Upper lobe of right lung (tissue), 1 donor: Measurements from ENCODE around the gene ID2. TPM values are rescaled to one million over a fixed set of nuclear protein-coding genes. Genes with fewer than 3 reads are reported as not detected.

Source experiments
- ATAC-seq: fragments of 200-7000 bp; cut with Tn5 transposase; one replicate; pipeline ENCODE4 v1.9.1; 2020; ENCODE audit warnings: mild to moderate bottlenecking, moderate library complexity
- DNase-seq: peaks from one replicate; pipeline ENCODE4 v3.0.0-alpha.2; 2020
- H3K27ac ChIP-seq: fragments of 200-600 bp; one replicate; pipeline ENCODE4 v1.8.0; 2022
- H3K27me3 ChIP-seq: fragments of 200-600 bp; one replicate; pipeline ENCODE4 v1.8.0; 2022; ENCODE audit warnings: mild to moderate bottlenecking
- H3K36me3 ChIP-seq: fragments of 200-600 bp; one replicate; pipeline ENCODE4 v1.8.0; 2022
- H3K4me1 ChIP-seq: fragments of 200-600 bp; one replicate; pipeline ENCODE4 v1.8.0; 2022
- H3K4me3 ChIP-seq: fragments of 200-600 bp; one replicate; pipeline ENCODE4 v1.8.0; 2022; ENCODE audit warnings: mild to moderate bottlenecking
- H3K9me3 ChIP-seq: fragments of 200-600 bp; one replicate; pipeline ENCODE4 v1.8.0; 2022
- intact Hi-C: fragments of 100-400 bp; cut with DNase I; formaldehyde crosslinking; loops from one replicate; pipeline ENCODE4 v1.11.0; 2022
- total RNA-seq: library from RNA; stranded (reverse); fragmentation: NEBNext Ultra II Directional; extraction: Animal tissue kit (Norgen Biotek cat#: 25700); gene quantifications from one replicate; pipeline ENCODE4 v1.2.1, GENCODE V29; 2021
- TF ChIP-seq, protein P1 (sequence below): fragments of 200-600 bp; IDR thresholded peaks from one replicate; pipeline ENCODE4 v1.8.0; 2022; ENCODE audit warnings: antibody characterized with exemption
- donor health status: DM: no; HTN: yes; CAD: no; lungs with severe emphysema.

Gene ID2
- total RNA-seq, 1 donor from 2014 or later: 99.5 TPM

DNA sequence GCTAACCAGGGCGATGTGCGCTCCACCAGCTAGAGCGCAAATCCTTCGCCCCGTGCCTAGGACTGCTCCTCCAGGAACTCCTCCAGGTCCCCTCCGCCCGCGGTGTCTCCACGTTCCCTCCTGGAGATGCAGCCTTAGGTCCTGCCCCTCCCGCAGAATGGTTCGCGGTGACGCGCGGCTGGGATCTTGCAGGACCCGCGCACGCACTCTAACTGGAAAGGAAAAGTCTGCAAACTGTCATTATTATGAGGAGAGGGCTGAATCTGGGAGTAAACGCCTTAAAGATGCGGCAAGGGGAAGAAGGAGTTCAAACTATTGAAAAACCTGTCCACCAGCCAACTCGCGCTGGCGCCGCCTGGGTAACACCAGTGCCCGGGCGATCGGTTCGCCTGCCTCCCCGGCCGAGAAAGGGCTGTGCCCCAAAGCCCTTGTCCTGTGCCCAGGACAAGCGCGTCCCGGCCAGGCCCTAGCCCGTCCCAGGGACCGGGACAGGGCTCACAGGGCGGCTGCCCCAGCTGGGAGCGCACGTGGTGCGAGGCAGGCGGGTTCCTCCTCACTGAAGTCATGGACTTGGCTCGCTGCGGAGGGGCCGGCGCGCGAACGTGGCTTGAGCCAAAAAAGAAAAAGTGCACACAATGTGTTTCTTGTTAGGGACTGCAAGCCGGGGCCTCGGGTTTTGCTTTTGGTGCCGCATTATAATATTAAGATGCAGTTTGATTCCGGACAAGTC lies 5.5 kb upstream of the ID2 start:
- peak overlapping the region; percentile 98 for H3K27ac ChIP-seq
- H3K4me1 ChIP-seq: peaks cover 37% of the 10 kb centered on the region

DNA sequence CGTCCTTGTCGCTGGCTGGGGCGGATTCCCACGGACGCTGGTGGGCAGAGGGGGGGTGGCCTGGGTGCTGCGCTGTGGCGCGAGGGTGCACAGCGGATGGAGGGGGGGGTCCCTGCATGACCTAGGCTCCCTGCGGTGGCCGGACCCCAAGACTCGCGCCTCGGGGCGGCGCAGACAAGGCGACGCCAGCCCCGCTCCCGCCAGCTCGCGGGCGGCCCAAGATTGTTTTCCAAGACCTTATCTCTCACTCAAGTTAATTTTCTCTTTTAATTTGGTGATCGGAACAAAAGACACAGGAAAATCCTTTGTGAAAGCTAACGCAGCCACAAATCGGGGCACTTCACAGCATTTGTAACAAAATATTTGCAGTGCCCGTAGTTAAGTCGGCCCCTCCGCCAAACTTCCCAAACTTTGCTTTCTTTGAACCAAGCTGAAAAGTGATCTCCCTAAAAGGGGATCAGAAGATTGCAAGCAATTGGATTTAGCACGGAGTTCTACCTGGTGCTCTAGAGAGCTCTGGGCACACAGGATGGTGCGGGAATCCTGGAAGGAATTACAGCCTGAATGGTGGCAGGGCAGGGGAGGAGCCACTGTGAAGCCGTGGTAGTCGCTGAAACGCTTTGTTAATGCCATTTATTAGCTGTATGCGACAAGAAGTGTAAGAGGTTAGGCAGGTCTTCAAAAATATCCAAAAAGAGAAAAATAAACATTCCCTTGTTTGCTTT lies 4.8 kb upstream of the ID2 start:
- peaks cover 3% of the 10 kb centered on the region for H3K9me3 ChIP-seq
- H3K4me1 ChIP-seq: peaks cover 37% of the 10 kb centered on the region
- H3K4me3 ChIP-seq: peak overlapping the region; percentile 63
- DNase-seq (no peak), ATAC-seq (no peak)
- intact Hi-C loops: no loop called here
- H3K27ac ChIP-seq: peak overlapping the region; percentile 98
- no peaks in the 10 kb centered on the region for H3K36me3 ChIP-seq
- H3K27me3 ChIP-seq: no peaks in the 10 kb centered on the region
- TF ChIP-seq, protein P1, sequence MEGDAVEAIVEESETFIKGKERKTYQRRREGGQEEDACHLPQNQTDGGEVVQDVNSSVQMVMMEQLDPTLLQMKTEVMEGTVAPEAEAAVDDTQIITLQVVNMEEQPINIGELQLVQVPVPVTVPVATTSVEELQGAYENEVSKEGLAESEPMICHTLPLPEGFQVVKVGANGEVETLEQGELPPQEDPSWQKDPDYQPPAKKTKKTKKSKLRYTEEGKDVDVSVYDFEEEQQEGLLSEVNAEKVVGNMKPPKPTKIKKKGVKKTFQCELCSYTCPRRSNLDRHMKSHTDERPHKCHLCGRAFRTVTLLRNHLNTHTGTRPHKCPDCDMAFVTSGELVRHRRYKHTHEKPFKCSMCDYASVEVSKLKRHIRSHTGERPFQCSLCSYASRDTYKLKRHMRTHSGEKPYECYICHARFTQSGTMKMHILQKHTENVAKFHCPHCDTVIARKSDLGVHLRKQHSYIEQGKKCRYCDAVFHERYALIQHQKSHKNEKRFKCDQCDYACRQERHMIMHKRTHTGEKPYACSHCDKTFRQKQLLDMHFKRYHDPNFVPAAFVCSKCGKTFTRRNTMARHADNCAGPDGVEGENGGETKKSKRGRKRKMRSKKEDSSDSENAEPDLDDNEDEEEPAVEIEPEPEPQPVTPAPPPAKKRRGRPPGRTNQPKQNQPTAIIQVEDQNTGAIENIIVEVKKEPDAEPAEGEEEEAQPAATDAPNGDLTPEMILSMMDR: no peak

More for the DNA sequence above, 5.5 kb upstream of the ID2 start:
- TF ChIP-seq, protein P1: no peak
- Histone ChIP-seq H3K36me3 (no peaks in the 10 kb centered on the region), H3K9me3 (peaks cover 3% of the 10 kb centered on the region), H3K4me3 (peak overlapping the region; percentile 63), H3K27me3 (no peaks in the 10 kb centered on the region)
- intact Hi-C loops: no loop called here
- ATAC-seq (peak; percentile 63), DNase-seq (peak; percentile 90)

DNA sequence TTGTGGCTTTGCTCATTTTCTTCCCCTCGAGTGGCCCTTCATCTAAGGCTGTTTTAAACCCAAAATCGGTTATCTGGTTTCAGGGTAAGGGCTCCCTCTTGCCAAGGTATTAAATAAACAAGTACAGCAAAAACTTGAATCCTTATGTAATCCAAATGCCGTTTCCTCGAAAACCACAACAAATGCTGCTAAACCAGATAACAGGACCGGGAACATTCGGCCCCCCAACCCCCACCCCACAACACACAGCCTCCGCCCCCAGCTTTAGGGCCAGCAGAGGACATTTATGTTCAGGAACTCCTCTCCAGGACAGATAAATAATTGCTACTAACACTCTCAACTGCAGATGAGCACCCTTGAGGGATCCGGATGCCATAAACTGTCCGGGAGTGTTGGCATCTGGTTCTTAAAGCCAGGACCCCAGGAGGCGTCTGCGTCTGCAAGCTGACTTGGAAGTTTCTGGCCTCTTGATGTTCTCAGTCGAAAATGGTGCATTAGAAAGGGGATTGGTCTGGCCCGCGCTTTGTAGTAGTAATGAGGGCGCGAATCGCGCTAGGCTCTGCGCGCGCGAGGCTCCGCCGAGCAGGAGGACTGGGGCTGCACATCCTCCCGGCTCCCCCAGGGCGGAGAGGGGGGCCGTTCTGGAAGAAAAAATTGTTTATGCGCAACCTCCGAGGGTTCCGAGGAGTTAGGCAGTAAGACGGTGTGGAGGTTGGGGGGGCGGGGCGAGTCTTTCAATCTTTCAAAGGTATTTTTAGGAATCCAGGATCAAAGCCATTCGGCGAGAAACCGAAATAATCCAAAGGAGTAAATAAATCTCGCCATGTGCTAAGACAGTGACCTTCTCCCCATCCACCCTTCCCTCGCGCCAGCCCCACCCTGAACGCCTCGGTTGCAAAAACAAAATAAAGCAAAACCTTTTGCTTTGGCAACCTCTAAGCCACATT lies 3.9 kb upstream of the ID2 start:
- peak overlapping the region; percentile 98 for H3K27ac ChIP-seq

DNA sequence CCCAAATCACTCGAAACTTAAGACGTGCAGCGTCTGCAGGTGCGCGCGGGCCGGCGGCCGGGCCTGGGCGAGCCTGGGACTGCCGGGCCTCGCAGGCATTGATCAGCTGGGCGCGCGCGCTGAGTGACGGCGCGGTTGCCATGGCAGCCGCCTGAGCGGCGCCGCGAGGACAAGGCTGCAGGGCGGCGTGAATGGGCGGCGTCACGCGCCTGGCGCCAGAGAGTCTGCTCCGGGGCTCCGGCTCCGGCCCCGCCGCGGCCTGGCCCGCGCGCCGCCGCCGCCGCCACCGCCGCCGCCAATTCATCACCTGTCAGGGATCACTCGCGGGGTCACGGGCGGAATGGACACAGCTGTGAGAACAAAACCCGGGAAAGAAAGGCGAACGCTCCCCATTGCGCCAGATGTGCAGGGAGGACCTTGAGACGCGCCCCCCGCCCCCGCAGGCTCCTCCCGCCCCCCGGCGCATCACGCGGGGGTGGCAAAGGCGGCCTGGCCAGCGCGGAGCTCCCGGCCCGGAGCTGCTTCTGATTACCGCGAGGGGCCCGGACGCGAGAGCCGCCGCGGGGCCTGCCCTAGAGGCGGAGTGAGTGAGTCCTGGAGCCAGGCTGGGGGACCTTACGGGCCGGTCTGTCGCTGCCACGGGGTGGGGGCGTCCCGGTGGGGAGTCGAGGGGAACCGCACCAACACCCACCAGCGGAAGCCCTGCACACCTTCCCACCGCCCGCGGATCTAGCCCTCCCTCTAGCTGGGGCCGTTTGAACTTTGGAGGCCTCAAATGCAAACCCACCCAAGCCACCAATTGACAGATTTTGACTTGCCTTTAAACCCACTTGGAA lies 2.9 kb upstream of the ID2 start:
- Histone ChIP-seq H3K4me1 (peaks cover 39% of the 10 kb centered on the region), H3K9me3 (peaks cover 3% of the 10 kb centered on the region), H3K36me3 (no peaks in the 10 kb centered on the region), H3K27me3 (no peaks in the 10 kb centered on the region), H3K27ac (peak overlapping the region; percentile 98), H3K4me3 (peak overlapping the region; percentile 63)
- DNase-seq (peak; percentile 98), ATAC-seq (peak; percentile 77)
- TF ChIP-seq, protein P1: no peak
- intact Hi-C loops: no loop called here

More for the DNA sequence above, 3.9 kb upstream of the ID2 start:
- intact Hi-C loops: no loop called here
- TF ChIP-seq, protein P1: no peak
- H3K4me1 ChIP-seq: peaks cover 37% of the 10 kb centered on the region
- peaks cover 3% of the 10 kb centered on the region for H3K9me3 ChIP-seq
- DNase-seq: peak; percentile 75
- ATAC-seq: peak; percentile 0
- peak overlapping the region; percentile 63 for H3K4me3 ChIP-seq
- no peaks in the 10 kb centered on the region for H3K27me3 ChIP-seq
- no peaks in the 10 kb centered on the region for H3K36me3 ChIP-seq

DNA sequence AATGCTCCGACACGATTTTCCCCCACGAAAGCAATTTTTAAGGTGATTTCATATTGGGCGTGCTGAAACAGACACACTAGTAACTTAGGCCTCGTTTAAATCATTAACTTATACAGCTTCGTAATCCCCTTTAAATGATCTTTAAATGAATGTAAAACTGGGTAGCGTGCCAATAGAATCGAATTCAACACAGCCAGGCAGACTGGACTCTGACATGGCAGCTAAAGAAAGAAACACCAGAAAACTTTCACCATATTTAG lies 2.4 kb upstream of the ID2 start:
- intact Hi-C loops: no loop called here
- ATAC-seq: no peak
- TF ChIP-seq, protein P1: no peak
- peak overlapping the region; percentile 98 for H3K27ac ChIP-seq
- DNase-seq: no peak
- no peaks in the 10 kb centered on the region for H3K27me3 ChIP-seq
- H3K4me1 ChIP-seq: peaks cover 41% of the 10 kb centered on the region
- H3K36me3 ChIP-seq: no peaks in the 10 kb centered on the region
- H3K9me3 ChIP-seq: peaks cover 1% of the 10 kb centered on the region
- H3K4me3 ChIP-seq: peak overlapping the region; percentile 63
